CD4-positive, alpha-beta T cell treated with Interferon alpha-2 for 1 hour (primary cell): ENCODE results near the gene SWSAP1.
"Not testable (repeated sequence)": the region's sequence is repeated elsewhere in the genome, so short reads cannot be mapped to it uniquely, and the experiment has no call there.

Experiments
- DNase-seq, 2 donors: peaks; one replicate each; pipeline ENCODE4 v3.0.0-alpha.2; 2020 to 2022

SWSAP1 gene

GRCh38 chr19:11374433-11375142, at the start of gene SWSAP1:
Gene SWSAP1, plus strand, starts transcription at chr19:11374666. Its CDS starts 15 bp downstream, at chr19:11374681.
- DNase-seq, result peak; percentile 99

GRCh38 chr19:11324748-11325389, 49.6 kb upstream of the SWSAP1 start:
- no peak for DNase-seq

- DNase-seq, result no peak
Measured at GRCh38 chr19:11325544-11325943, 48.9 kb upstream of the SWSAP1 start.

- no peak for DNase-seq
Measured at GRCh38 chr19:11330127-11330526, 44.3 kb upstream of the SWSAP1 start.

GRCh38 chr19:11331502-11331901, 43.0 kb upstream of the SWSAP1 start:
- DNase-seq, result no peak

GRCh38 chr19:11332822-11333221, 41.6 kb upstream of the SWSAP1 start:
- DNase-seq, result no peak

- not testable (repeated sequence) for DNase-seq
Measured at GRCh38 chr19:11333838-11334237, 40.6 kb upstream of the SWSAP1 start.

- no peak for DNase-seq
Measured at GRCh38 chr19:11335449-11336146, 38.9 kb upstream of the SWSAP1 start.

- DNase-seq, result peak in 1 of 2 donors; percentile 19
Measured at GRCh38 chr19:11337080-11337479, 37.4 kb upstream of the SWSAP1 start.

GRCh38 chr19:11338121-11338520, 36.3 kb upstream of the SWSAP1 start:
- no peak for DNase-seq

- no peak for DNase-seq
Measured at GRCh38 chr19:11338569-11339253, 35.8 kb upstream of the SWSAP1 start.

- peak; percentile 83 to 85 for DNase-seq
Measured at GRCh38 chr19:11339254-11340098, 35.0 kb upstream of the SWSAP1 start, which contains the start of gene RAB3D. Gene RAB3D, minus strand, starts transcription at chr19:11339657. Its CDS starts 2,258 bp downstream, at chr19:11337399.

- not testable (repeated sequence) for DNase-seq
Measured at GRCh38 chr19:11340099-11340467, 34.4 kb upstream of the SWSAP1 start.

- DNase-seq, result no peak
Measured at GRCh38 chr19:11342429-11342828, 32.0 kb upstream of the SWSAP1 start.

- no peak for DNase-seq
Measured at GRCh38 chr19:11345122-11345803, 29.2 kb upstream of the SWSAP1 start.

- DNase-seq, result peak; percentile 99
Measured at GRCh38 chr19:11346104-11346940, 28.1 kb upstream of the SWSAP1 start, which contains the start of the genes CCDC159 and TMEM205. Gene CCDC159, plus strand, starts transcription at chr19:11346519. Its CDS starts 88 bp downstream, at chr19:11346607. Gene TMEM205, minus strand, starts transcription at chr19:11346268. Its CDS starts 649 bp downstream, at chr19:11345619.

- no peak for DNase-seq
Measured at GRCh38 chr19:11347546-11348039, 26.9 kb upstream of the SWSAP1 start.

GRCh38 chr19:11349171-11349570, 25.3 kb upstream of the SWSAP1 start:
- no peak for DNase-seq

GRCh38 chr19:11354102-11354501, 20.4 kb upstream of the SWSAP1 start:
- DNase-seq, result not testable (repeated sequence)
